T47D (cell line): Measurements from ENCODE around the gene KIF19.

Source experiments
- DNase-seq, 2 experiments: peaks; one replicate each; pipeline versions ENCODE4 v3.0.0 to v3.0.0-alpha.2; 2011 to 2012; ENCODE audit warnings: low read depth in 1 of 2, low spot score in 1 of 2
- JUND ChIP-seq: IDR thresholded peaks from 2 replicates; pipeline ENCODE4 v1.6.1; 2012; ENCODE audit warnings: low read depth
- in situ Hi-C: cut with HindIII; loops from 2 replicates; pipeline ENCODE4 v1.10.0; 2016; ENCODE audit warnings: low sequenced_read_pairs, low pct_unique_long_range_greater_than_20kb

KIF19 gene

DNA sequence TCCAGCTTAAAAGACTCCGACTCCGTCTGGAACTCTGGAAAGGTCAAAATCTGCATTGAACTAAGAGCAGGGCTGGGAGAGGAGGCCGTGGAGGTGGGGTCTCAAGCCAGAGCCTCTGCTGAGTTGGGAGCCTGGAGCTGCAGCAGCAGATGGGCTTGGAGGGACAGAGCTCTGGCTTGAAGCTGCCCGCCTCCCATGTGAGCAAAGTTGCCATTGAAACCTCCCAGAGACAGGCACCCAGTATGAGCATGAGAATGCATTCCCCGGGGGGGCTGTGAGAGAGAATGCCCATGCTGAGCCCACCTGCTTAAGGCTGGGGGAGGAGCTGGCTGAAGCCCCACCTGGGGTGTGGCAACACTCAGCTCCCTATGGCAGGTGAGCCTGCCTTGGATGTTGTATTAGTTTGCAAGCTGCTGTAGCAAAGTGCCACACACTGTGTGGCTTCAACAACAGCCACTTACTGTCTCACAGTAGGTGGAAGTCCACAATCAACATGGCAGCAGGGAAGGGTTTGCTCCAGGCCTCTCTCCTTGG, 9.6 kb downstream of the KIF19 start:
- DNase-seq = no peak
- TF ChIP-seq JUND = no peak
- in situ Hi-C loops = no loop called here

DNA sequence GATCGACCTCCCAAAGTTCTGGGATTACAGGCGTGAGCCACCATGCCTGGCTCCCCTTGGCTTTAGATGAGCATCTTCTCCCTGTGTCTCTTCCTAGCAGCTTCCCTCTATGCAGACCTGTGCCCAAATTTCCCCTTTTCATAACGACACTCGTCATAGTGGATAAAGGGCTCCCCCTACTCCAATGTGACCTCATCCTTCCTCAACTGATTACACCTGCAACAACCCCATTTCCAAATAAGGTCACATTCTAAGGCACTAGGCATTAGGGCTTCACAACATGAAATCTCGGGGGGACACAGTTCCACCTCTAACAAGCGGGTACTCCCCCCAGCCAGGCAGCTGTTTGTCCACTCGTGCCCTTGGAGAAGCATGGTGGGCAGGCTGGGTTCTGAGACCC, 10.3 kb downstream of the KIF19 start:
- no peak for DNase-seq
- in situ Hi-C loops = no loop called here
- TF ChIP-seq JUND = no peak

DNA sequence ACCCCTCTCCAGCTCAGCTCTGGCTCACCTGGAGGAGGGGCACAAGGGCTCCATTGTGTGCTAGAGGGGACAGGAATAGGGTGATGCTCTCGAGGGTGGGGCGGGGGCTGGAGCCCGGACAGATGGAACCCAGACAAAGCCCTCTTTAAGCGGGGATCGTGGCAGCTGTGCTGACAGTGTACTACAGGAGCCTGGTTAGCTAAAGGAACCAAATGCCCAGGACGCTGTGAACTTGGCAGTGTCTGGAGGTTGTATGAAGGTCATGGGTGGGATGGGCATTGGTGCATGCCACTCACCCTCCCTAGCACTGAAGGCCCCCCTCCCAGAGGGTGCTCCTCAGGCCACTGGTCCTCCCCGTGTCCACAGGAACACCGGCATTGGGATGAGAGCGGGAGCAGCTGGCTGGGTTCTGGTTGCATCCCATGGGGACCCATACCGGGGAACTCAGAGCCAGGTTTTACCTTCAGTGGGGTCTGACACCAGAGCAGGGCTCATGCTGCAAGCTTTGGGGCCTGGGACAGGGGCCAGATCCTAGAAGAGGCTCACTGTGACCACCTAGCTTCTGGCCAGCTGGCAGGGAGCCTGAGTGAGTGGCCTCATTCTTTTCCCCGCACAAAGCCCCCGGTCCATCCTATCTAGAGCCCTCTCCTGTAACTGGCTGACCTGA, 11.9 kb downstream of the KIF19 start:
- DNase-seq = no peak
- in situ Hi-C loops = no loop called here
- TF ChIP-seq JUND = no peak

DNA sequence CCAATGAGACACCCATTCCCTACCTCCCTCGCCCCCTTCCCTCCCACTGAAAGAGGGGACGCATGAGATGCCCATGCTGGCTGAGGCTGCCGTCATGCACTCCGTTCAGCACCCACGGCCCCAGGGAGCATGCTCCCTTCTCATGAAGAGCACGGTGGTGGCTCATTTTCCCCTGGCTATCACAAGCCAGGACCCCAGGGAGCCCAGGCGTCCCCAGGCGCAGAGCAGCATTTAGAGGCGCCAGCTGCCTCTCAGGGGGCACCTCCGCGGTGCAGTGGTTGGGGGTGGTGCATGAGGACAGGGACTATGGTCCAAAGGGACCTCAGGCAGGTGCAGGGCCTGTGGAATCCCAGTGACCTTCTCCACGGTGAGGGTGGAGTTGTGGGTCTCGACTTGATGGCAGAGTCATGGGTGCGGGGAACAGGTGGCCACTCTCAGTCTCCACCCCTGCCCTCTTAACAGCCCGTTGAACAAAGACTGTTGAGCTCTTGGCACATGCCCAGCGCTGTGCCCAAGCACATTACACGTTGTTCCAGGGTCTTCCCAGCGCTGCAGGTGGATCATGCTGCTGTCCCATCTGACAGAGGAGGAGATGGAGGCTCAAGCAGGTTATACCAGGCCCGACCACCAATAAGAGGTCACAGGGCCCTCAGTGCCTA, 13.6 kb downstream of the KIF19 start:
- in situ Hi-C loops = no loop called here
- no peak for DNase-seq
- TF ChIP-seq JUND = no peak

DNA sequence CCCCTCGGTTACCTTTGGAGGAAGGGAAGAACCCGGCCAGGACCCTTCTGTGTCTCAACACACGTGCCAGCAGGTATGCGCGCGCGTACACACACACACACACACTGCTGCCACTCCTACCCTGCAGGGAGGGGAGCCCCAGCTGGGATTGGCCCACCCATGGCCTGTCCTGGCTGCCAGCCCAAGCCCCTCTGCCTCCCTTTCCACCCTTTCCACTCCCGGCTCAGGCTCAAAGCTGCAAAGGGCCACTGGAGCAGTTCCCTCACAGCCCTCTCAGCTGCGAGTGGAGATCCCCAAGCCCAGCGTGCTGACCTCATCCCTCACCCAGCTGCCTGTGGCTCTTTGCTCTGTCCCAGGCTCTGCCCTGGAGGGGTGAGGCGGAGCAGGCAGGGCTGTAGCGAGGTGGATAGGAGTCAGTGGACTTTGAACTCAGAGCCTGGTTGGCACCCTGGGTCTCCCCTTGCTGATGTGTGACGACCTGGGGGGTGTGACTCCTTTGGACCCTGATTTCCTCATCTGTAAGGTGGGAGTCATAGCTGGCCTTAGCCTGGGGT, 14.5 kb downstream of the KIF19 start:
- in situ Hi-C loops = no loop called here
- no peak for TF ChIP-seq JUND
- DNase-seq = no peak

DNA sequence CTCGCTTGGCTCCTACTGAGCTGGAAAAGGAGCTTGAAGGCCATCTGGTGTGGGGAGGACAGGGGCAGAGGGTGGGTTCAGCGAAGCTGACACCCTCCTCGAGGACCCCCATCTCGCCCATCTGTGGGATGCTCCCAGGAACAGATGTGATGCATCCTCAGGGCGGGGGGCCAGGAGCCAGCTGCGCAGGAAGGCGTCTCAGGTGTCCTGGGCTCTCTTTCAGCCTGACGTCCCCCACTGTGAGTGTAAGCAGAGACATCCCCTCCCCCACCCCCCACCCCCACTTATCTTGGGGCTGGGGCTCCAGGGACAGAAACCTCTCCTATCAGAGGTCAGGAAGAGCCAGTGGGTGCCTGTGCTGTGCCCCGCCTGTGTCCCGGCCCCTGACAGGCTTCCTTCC, 16.2 kb downstream of the KIF19 start:
- in situ Hi-C loops = no loop called here
- TF ChIP-seq JUND = no peak
- DNase-seq = no peak

DNA sequence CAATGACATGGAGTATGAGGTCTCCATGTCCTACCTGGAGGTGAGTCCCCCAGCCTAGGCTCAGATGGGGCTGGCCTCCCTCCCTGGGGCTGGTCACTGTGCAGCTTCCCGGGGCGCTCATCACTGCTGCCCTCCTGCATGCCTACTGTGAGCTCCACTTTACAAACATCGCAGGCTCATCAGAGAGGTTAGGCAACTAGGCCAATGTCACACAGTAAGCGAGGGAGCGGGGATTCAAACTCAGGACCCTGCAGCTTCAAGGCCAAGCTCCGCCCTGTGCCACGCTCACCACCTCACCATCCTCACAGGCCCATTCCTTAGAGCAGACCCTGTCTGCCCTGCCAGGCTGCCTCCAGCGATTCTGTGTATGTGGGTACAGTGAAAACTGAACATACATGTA, 17.1 kb downstream of the KIF19 start:
- in situ Hi-C loops = no loop called here
- DNase-seq = no peak
- no peak for TF ChIP-seq JUND

DNA sequence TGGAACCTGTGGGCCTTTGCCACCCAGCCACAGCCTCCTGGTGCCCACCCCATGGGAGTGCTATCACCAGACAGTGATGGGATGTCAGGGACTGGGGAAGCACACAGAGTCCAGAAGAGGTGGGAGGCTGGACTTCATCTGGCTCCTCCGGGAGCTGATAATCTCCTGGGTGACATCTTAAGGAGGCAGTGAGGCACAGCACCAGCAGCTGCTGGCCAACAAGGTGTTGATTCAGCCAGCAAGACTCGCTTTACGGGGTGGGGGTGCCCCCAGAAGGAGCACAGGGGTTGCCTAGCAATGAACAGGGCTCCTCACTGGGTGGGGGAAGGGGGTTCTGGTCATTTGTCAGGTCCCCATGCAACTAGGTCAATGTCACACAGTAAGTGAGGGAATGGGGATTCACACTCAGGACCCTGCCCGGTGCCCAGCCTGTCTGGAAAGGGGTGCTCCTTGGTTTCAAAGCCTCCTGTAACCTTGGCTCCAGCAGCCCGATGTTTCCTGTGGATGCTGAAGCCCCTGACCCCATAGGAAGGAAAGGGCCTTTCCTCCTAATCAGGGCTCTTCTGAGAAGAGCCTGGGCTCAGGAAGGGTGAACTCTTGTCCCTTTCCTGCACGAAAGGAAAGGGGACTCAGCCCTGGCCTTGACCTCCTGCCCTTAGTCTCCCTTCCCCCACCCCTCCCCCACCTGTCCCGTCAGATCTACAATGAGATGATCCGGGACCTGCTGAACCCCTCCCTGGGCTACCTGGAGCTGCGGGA, 17.7 kb downstream of the KIF19 start:
- TF ChIP-seq JUND = no peak
- DNase-seq = no peak
- in situ Hi-C loops = no loop called here

DNA sequence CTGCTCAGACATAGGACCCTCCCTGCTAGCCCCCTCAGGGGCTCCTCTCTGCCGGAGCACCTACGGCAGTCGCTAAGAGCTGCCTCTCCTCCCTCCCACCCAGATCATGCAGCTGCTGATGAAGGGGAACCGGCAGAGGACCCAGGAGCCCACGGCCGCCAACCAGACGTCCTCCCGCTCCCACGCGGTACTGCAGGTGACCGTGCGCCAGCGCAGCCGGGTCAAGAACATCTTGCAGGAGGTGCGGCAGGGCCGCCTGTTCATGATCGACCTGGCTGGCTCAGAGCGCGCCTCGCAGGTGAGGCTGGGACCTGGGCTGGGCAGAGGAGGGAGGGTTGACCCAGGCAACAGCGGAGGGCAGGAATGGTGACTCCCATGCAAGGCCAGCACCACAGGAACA, 18.6 kb downstream of the KIF19 start:
- in situ Hi-C loops = no loop called here
- no peak for TF ChIP-seq JUND
- no peak for DNase-seq

DNA sequence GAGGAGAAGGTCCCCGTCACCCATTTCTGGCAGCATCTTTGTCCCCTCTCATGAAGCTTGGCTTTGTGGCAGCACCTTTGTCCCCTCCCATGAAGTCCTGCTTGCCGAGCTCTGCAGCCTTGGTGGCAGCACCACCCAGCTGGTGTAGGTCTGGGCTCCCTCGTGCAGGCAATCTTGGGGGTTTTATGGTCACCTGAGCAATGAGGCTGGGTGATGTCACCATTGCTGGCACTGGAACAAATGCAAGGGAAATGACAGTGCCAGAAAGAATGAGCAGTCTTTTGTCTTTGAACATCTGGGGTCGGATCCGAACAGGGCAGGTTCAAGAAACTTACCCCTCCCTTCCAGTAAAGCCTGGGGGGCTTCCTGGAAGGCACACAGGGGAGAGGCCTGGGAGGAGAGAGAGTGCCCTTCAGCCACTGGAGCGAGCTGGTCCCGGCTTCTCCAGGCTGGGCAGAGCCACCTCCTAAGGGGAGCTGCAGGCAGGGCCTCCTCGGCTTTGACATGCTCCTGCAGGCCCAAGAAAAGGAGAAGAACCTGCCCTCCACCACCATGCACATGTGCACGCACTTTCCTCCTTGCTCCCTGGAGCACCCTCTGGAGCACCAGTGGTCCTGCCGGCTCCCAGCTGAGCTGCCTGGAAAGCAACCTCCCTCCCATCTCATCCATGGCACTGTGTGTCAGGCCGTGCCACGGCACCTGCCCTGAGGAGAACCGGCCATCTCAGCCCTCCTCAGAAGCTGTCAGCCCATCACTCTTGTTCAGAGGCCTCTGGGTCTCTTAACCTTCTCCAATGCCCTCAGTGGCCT, 19.6 kb downstream of the KIF19 start:
- in situ Hi-C loops = no loop called here
- no peak for DNase-seq
- no peak for TF ChIP-seq JUND

DNA sequence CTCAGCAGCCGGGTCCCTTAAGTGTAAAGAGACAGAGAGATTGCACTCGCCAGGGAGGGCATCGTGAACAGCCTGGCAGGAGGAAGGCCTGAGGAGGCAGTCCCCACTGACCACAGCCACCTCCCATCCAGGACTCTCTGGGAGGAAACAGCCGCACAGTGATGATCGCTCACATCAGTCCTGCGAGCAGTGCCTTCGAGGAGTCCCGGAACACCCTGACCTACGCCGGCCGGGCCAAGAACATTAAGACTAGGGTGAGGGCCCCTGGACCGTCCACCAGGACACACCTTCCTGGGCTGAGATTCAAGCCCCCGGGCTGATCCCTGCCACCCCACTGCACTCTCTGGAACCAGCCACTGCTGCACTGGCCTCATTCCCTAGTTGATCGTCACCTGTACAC, 21.6 kb downstream of the KIF19 start:
- no peak for DNase-seq
- in situ Hi-C loops = no loop called here
- TF ChIP-seq JUND = no peak

DNA sequence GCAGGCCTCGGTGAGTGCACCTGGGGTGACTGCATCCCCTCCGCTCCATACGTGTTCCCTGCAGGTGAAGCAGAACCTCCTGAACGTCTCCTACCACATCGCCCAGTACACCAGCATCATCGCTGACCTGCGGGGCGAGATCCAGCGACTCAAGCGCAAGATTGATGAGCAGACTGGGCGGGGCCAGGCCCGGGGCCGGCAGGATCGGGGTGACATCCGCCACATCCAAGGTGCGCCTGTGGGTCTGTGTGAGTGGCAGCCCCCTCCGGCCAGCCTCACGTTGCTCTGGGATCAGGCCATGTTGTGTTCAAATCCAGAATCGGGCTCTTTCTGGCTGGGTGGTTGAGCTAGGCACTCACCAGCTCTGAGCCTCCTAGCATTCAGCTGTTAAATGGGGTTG, 23.1 kb downstream of the KIF19 start:
- no peak for TF ChIP-seq JUND
- DNase-seq = no peak
- in situ Hi-C loops = no loop called here
